Measurements from ENCODE around the gene ZSWIM5.
"Not testable (repeated sequence)": the region's sequence is repeated elsewhere in the genome, so short reads cannot be mapped to it uniquely, and the experiment has no call there.

The ZSWIM5 gene

GRCh38 chr1:45009296-45009865 is 197.0 kb downstream of the ZSWIM5 start:
- DNase-seq (ENCODE audit: insufficient read length, low spot score) (no peak), FAIRE-seq (no peak)

GRCh38 chr1:45008516-45008915 is 197.9 kb downstream of the ZSWIM5 start:
- no peak for DNase-seq (ENCODE audit: insufficient read length, low spot score)
- no peak for FAIRE-seq

- DNase-seq (ENCODE audit: insufficient read length, low spot score) (no peak), FAIRE-seq (no peak)
These were observed 198.3 kb downstream of the ZSWIM5 start for GRCh38 chr1:45008076-45008475.

GRCh38 chr1:45007311-45007710 is 199.1 kb downstream of the ZSWIM5 start:
- no peak for FAIRE-seq
- no peak for DNase-seq (ENCODE audit: insufficient read length, low spot score)

GRCh38 chr1:45005761-45006160 is 200.6 kb downstream of the ZSWIM5 start:
- DNase-seq (ENCODE audit: insufficient read length, low spot score) = no peak
- no peak for FAIRE-seq

GRCh38 chr1:45004281-45004920 is 202.0 kb downstream of the ZSWIM5 start:
- FAIRE-seq = no peak
- DNase-seq (ENCODE audit: insufficient read length, low spot score) = no peak

DNA sequence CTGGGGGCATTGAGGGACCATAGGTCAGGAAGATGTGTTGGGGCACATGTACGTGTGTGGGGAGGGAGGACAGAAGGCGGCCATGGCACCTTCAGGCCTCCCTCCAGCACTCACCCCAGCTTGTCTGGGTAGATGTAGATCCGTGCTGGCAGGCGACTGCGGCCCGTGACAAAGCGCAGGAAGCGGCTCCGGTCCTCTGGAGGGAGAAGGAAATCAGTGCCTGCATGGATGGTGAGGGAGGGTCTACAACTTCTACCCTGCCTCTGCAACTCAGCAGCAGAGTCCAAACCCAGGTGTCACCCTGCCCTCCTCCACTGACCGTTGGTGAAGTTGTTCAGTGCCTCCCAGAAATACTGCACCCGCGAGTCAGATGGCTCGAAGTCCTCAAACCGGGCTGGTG is 202.7 kb downstream of the ZSWIM5 start:
- DNase-seq (ENCODE audit: insufficient read length, low spot score) (no peak), FAIRE-seq (no peak)

GRCh38 chr1:45002650-45003645 is 203.5 kb downstream of the ZSWIM5 start:
- DNase-seq (ENCODE audit: insufficient read length, low spot score) (no peak), FAIRE-seq (no peak)

GRCh38 chr1:45001576-45001975 is 204.8 kb downstream of the ZSWIM5 start:
- not testable (repeated sequence) for DNase-seq (ENCODE audit: insufficient read length, low spot score); FAIRE-seq

DNA sequence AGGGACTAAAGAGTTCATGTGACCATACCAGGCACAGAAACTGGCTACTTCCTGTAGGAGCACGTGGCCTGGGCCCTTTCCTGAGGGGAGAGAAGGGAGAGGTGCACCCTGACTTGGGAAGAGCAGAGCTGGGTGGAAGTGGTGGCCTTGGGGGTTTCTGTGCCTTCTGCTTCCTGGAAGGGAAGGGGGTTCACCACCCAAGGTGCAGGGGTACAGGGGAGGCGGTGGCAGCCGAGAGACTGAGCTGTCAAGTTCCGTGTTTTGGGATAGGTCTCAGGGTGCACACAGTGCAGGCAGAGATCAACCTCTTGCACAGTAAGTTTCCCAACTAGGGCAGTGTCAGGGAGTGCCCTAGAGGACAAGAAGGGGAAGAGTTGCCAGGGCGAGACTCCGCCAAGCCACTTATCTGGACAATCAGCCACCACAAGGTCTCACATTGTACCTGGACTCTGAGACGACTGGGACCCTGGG is 205.4 kb downstream of the ZSWIM5 start:
- DNase-seq (ENCODE audit: insufficient read length, low spot score) = no peak
- FAIRE-seq = no peak

DNA sequence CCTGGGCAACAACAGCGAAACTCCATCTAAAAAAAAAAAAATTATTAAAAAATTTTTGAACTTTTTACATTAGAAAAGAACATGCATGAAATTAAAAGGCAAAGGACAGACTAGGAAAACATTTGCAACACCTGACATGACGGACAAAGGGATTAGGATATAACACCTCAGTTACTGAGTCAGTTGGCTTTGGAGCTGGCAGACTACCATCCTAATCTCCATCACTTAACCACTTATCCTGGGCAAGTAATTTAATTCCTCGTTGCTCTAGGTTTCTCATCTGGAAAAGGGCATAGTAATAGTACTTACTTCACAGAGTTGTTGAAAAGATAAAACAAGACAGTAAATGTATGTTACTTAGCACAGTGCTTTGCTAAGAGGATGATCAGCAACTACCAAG is 207.2 kb downstream of the ZSWIM5 start:
- no peak for DNase-seq (ENCODE audit: insufficient read length, low spot score)
- FAIRE-seq = no peak

DNA sequence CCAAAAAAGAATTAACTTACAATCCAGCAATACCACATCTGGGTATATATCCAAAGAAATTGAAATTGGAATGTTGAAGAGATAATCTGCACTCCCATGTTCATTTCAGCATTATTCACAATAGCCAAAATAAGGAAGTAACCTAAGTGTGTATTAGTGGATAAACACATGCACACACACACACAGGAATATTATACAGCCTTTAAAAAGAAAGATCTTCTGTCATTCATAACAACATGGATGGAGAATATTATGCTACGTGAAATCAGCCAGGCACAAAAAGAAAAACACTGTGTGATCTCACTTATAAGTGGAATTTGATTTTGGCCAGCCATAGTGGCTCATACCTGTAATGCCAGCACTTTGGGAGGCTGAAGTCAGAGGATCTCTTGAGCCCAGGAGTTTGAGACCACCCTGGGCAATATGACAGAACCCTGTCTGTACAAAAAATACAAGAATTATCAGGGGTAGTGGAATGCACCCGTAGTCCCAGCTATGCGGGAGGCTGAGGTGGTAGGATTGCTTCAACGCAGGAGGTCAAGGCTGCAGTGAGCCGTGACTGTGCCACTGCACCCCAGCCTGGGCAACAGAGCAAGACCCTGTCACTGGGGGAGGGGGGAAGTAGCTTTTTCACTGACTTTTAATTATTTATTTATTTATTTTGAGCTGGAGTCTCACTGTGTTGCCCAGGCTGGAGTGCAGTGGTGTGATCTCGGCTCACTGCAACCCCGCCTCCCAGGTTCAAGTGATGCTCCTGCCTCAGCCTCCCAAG is 210.8 kb downstream of the ZSWIM5 start:
- no peak for FAIRE-seq
- no peak for DNase-seq (ENCODE audit: insufficient read length, low spot score)

- FAIRE-seq (no peak), DNase-seq (ENCODE audit: insufficient read length, low spot score) (no peak)
These were observed 212.0 kb downstream of the ZSWIM5 start for GRCh38 chr1:44994309-44994898.

- FAIRE-seq (no peak), DNase-seq (ENCODE audit: insufficient read length, low spot score) (no peak)
These were observed 217.8 kb downstream of the ZSWIM5 start for GRCh38 chr1:44988531-44989156.

- DNase-seq (ENCODE audit: insufficient read length, low spot score) = no peak
These were observed 220.6 kb downstream of the ZSWIM5 start for GRCh38 chr1:44985747-44986359.

GRCh38 chr1:44977372-44977771 is 229.0 kb downstream of the ZSWIM5 start:
- not testable (repeated sequence) for FAIRE-seq; DNase-seq (ENCODE audit: insufficient read length, low spot score)

More at GRCh38 chr1:44985747-44986359, 220.6 kb downstream of the ZSWIM5 start:
- FAIRE-seq = peak; percentile 79

GRCh38 chr1:44976252-44976651 is 230.2 kb downstream of the ZSWIM5 start:
- no peak for FAIRE-seq
- DNase-seq (ENCODE audit: insufficient read length, low spot score) = no peak

DNA sequence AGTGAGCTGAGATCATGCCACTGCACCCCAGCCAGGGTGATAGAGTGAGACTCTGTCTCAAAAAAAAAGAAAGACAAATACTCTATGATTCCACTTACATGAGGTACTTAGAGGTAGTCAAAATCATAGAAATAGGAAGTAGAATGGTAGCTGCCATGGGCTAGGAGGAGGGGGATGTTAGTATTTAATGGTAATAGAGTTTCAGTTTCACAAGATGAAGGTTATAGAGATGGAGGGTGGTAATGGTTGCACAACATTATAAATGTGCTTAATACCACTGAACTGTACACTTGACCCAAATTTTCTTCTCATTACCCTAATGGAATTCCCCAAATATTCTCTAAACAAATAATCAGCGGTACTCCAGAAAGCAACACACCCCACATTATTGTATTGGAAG is 232.8 kb downstream of the ZSWIM5 start:
- DNase-seq (ENCODE audit: insufficient read length, low spot score) = no peak
- peak; percentile 26 for FAIRE-seq

- no peak for FAIRE-seq
- DNase-seq (ENCODE audit: insufficient read length, low spot score) = no peak
These were observed 236.1 kb downstream of the ZSWIM5 start for GRCh38 chr1:44970317-44970716.

All from GM19239 (cell line).